ENCODE data around the gene SLC2A13.

Gene SLC2A13

DNA sequence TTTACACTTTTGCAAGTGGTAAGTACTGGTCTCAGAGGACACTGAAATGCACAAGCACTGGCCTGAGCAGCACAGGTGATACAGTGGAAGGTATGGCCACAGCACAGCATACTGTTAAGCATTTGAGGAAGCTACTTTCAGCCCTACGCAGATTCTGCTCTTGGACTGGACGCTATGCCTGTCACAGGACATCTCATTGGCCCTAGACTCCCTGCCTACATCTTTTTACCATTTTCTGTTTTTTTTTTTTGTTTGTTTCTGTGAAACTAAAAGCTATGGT is 342.1 kb downstream of the SLC2A13 start (continued):
- TF ChIP-seq ZNF514 (tag by site-specific recombination; IDR thresholded peaks at IDR 0.05) (no peak), YY1 (tag by site-specific recombination; IDR thresholded peaks at IDR 0.05) (no peak), ZNF366 (tag by site-specific recombination; conservative IDR thresholded peaks at IDR 0.05) (no peak), ZNF18 (tag by site-specific recombination; IDR thresholded peaks at IDR 0.05) (no peak), ZNF133 (tag by site-specific recombination; IDR thresholded peaks at IDR 0.05) (no peak), ZNF2 (tag by site-specific recombination; IDR thresholded peaks at IDR 0.05) (no peak), ZNF830 (tag by site-specific recombination; IDR thresholded peaks at IDR 0.05; ENCODE audit: low read depth) (no peak), MEIS1 (CRISPR knock-in tag; IDR thresholded peaks at IDR 0.05; ENCODE audit: borderline replicate concordance) (no peak), ZNF645 (tag by site-specific recombination; IDR thresholded peaks at IDR 0.05) (no peak)
- TF ChIP-seq, protein P1, sequence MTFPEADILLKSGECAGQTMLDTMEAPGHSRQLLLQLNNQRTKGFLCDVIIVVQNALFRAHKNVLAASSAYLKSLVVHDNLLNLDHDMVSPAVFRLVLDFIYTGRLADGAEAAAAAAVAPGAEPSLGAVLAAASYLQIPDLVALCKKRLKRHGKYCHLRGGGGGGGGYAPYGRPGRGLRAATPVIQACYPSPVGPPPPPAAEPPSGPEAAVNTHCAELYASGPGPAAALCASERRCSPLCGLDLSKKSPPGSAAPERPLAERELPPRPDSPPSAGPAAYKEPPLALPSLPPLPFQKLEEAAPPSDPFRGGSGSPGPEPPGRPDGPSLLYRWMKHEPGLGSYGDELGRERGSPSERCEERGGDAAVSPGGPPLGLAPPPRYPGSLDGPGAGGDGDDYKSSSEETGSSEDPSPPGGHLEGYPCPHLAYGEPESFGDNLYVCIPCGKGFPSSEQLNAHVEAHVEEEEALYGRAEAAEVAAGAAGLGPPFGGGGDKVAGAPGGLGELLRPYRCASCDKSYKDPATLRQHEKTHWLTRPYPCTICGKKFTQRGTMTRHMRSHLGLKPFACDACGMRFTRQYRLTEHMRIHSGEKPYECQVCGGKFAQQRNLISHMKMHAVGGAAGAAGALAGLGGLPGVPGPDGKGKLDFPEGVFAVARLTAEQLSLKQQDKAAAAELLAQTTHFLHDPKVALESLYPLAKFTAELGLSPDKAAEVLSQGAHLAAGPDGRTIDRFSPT (tag by site-specific recombination; IDR thresholded peaks at IDR 0.05) = no peak

DNA sequence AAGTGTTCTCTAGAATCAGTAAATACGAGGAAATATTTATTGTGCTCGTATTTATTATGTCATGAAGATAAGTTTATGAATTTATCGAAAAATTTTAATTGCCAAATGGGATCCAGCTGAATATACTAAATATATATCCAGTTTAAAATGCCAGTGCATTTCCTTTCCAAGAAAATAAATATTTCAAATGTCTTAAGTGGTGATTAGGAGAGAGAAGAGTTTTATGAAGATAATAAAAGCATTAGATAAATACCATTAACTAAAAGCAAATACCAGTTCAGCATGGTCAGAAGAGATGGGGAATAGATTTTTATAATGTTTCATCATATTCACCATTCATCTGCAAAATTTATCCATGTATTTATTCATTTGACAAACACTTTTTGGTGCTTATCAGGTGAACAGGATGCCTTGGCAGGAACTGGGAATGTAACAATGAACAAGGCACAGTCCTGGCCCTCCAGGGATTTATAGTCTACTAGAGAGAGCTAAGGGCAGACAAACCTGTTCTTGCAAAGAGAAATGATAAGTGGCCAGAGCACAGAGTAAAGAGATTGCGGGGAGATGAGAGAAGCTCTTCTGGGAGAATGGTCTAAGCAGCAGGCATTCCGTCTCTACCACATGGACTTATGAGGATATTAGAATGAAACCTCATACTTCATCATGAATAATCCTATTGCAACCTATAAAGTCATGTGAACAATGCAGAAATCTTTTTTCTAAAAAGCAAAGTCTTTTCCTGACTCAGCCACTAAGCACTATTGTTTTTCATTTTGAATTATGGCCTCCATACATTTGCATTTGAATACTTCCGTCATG is 342.6 kb downstream of the SLC2A13 start:
- Histone ChIP-seq H3K4me1 (ENCODE audit: control insufficient read depth, insufficient read depth, low read length) (no peaks in the 10 kb centered on the region), H3K36me3 (ENCODE audit: control insufficient read depth in 2 of 2, insufficient read depth in 1 of 2, low read length in 2 of 2) (peaks cover 0 to 8% of the 10 kb centered on the region in 2 experiments; a peak in 1 of 3 replicates), H3K9me3 (ENCODE audit: control insufficient read depth, insufficient read depth, low read depth, low read length) (no peaks in the 10 kb centered on the region), H3K4me3 (ENCODE audit: low read depth, low read length) (no peak overlapping the region), H3K27ac (ENCODE audit: extremely low read depth, low read depth, low read length) (no peak overlapping the region)
- ChIA-PET CTCF (interaction anchor here (0.6 to 1.6 kb wide), 6 partner anchors 228 to 635 kb away, joined by 3 to 4 read pairs (median 3); partner anchors contain the start of gene SLC2A13), POLR2A (no interaction called here)
- TF ChIP-seq ZNF707 (tag by site-specific recombination; IDR thresholded peaks at IDR 0.05) (no peak), ZNF518A (tag by site-specific recombination; conservative IDR thresholded peaks at IDR 0.05; ENCODE audit: low read depth) (no peak), ZNF621 (tag by site-specific recombination; IDR thresholded peaks at IDR 0.05) (no peak), HOXC10 (CRISPR knock-in tag; IDR thresholded peaks at IDR 0.05) (no peak), ZNF239 (tag by site-specific recombination; IDR thresholded peaks at IDR 0.05) (no peak), ZXDB (tag by site-specific recombination; IDR thresholded peaks at IDR 0.05) (no peak), ZNF544 (tag by site-specific recombination; IDR thresholded peaks at IDR 0.05) (no peak), ZNF174 (tag by site-specific recombination; IDR thresholded peaks at IDR 0.05) (no peak), PRDM6 (tag by site-specific recombination; IDR thresholded peaks at IDR 0.05) (no peak), ZFP37 (tag by site-specific recombination; IDR thresholded peaks at IDR 0.05) (no peak)

Measured in HEK293 (cell line).